Retinal pigment epithelial cell (primary cell): ENCODE results near the gene LECT2.

ENCODE experiments used
- DNase-seq: peaks from one replicate; pipeline ENCODE4 v3.0.0-alpha.2; 2010; ENCODE audit warnings: low read depth
- H3K4me3 ChIP-seq: 2 replicates; pipeline ENCODE4 v1.5.1; 2011; ENCODE audit warnings: mild to moderate bottlenecking, low read length, control low read depth, moderate library complexity
- CTCF ChIP-seq: conservative IDR thresholded peaks from 2 replicates; pipeline ENCODE4 v1.5.1; 2011; ENCODE audit warnings: low read depth, low read length, control low read depth, inconsistent platforms

LECT2 gene

GRCh38 chr5:135973323-135974020 is 18.7 kb upstream of the LECT2 start:
- no peak for TF ChIP-seq CTCF
- DNase-seq: no peak
- no peak overlapping the region for H3K4me3 ChIP-seq

- DNase-seq: no peak
- no peak for TF ChIP-seq CTCF
- H3K4me3 ChIP-seq: no peak overlapping the region
Measured at GRCh38 chr5:135971701-135972100, 16.9 kb upstream of the LECT2 start.

GRCh38 chr5:135966790-135967189 is 12.0 kb upstream of the LECT2 start:
- TF ChIP-seq CTCF: no peak
- no peak overlapping the region for H3K4me3 ChIP-seq
- no peak for DNase-seq

GRCh38 chr5:135966165-135966564 is 11.4 kb upstream of the LECT2 start:
- DNase-seq: no peak
- no peak for TF ChIP-seq CTCF
- no peak overlapping the region for H3K4me3 ChIP-seq

DNA sequence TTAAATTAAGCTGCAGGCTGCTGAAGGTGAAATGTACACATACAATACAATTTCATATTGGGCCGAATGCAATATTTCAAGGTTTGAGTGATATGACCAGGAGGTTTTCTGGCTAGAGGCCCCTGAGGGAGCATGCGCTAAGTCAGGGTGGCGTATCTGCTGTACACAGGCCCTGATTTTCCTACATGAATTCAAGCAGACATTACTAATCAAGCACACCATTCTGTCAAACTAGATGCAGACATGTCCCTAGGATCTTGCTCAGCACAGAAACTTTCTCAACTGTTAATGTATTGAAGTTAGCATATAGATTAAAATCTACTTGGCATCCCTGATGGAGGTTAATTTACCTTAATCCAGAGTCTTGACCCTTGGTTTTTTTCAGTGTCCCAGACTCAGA is 10.7 kb upstream of the LECT2 start:
- no peak for TF ChIP-seq CTCF
- H3K4me3 ChIP-seq: no peak overlapping the region
- DNase-seq: no peak

DNA sequence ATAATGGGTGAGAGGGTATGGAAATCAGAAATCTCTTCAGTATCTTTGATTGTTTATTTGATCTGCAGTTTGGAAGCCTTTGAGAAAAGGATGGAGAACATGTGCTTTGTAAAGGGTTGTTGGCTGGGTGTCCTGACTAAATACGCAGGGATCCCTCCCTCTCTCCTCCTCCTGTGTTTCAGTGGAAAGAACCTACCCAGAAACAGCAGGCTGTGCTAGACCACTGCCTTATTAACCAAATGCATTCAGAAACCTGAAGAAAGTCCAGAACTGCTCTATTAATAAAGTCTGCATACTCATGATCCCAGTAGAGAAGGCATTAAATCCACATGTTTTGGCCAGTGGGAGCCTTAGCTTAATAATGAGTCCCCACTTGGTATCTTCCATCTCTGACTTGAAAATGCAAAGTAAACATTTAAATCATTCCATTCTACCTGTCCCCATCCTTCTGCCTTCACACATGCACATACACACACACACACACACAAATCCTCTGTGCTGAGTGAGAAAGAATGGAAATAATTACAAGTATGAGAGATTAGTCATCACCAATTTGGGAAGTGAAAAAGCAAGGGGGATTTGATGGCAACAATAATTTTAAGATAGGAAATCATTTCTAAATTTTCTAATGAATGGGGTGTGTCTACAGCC is 10.0 kb upstream of the LECT2 start:
- peak; percentile 5 for TF ChIP-seq CTCF
- H3K4me3 ChIP-seq: no peak overlapping the region
- DNase-seq: no peak

- DNase-seq: no peak
- TF ChIP-seq CTCF: no peak
- H3K4me3 ChIP-seq: no peak overlapping the region
Measured at GRCh38 chr5:135955525-135955924, 742 bp upstream of the LECT2 start.
